Measurements from ENCODE around the gene SPATA7. TPM values are rescaled to one million over a fixed set of nuclear protein-coding genes. Genes with fewer than 3 reads are reported as not detected.

Gene SPATA7
- total RNA-seq, 1 experiment from 2014 or later, result 5.3 TPM

DNA sequence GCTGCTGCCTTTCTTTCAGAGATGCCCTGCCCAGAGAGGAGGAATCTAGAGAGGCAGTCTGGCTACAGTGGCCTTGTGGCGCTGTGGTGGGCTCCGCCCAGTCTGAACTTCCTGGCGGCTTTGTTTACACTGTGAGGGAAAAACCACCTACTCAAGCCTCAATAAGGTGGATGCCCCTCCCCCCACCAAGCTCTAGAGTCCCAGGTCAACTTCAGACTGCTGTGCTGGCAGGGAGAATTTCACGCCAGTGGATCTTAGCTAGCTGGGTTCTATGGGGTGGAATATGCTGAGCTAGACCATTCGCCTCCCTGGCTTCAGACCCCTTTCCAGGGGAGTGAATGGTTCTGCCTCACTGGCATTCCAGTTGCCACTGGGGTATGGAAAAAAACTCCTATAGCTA is 25.6 kb downstream of the SPATA7 start:
- H4K20me1 ChIP-seq (ENCODE audit: control insufficient read depth, insufficient read depth, insufficient read length), result no peaks in the 10 kb centered on the region
- H3K14ac ChIP-seq (ENCODE audit: insufficient read depth, low read length), result no peak overlapping the region
- H2BK5ac ChIP-seq (ENCODE audit: insufficient read length, low read length), result no peak overlapping the region
- no peak overlapping the region for H3K4me3 Mint-ChIP-seq
- H3K23me2 ChIP-seq (ENCODE audit: insufficient read length, low read depth, low read length, poor library complexity, severe bottlenecking), result no peaks in the 10 kb centered on the region
- H3K4me1 ChIP-seq (ENCODE audit: insufficient read depth, low read length), result no peaks in the 10 kb centered on the region
- no peak overlapping the region for H3K27ac ChIP-seq (ENCODE audit: insufficient read length, low read depth, low read length)
- no peak overlapping the region for H3K4me2 ChIP-seq (ENCODE audit: insufficient read depth, insufficient read length, low read length)
- TF ChIP-seq, protein P1, sequence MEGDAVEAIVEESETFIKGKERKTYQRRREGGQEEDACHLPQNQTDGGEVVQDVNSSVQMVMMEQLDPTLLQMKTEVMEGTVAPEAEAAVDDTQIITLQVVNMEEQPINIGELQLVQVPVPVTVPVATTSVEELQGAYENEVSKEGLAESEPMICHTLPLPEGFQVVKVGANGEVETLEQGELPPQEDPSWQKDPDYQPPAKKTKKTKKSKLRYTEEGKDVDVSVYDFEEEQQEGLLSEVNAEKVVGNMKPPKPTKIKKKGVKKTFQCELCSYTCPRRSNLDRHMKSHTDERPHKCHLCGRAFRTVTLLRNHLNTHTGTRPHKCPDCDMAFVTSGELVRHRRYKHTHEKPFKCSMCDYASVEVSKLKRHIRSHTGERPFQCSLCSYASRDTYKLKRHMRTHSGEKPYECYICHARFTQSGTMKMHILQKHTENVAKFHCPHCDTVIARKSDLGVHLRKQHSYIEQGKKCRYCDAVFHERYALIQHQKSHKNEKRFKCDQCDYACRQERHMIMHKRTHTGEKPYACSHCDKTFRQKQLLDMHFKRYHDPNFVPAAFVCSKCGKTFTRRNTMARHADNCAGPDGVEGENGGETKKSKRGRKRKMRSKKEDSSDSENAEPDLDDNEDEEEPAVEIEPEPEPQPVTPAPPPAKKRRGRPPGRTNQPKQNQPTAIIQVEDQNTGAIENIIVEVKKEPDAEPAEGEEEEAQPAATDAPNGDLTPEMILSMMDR (conservative IDR thresholded peaks at IDR 0.05), result no peak
- H3K9me3 ChIP-seq (ENCODE audit: control insufficient read depth, low read depth, low read length), result no peaks in the 10 kb centered on the region
- no peaks in the 10 kb centered on the region for H3K79me2 ChIP-seq (ENCODE audit: insufficient read depth, low read length)
- H2BK20ac ChIP-seq (ENCODE audit: low read depth, low read length, poor library complexity, severe bottlenecking), result no peak overlapping the region
- no peak overlapping the region for H3T11ph ChIP-seq (ENCODE audit: low read length)
- H3K36me3 Mint-ChIP-seq (ENCODE audit: insufficient read depth in 1 of 3, low read depth in 3 of 3), result peaks cover 9 to 57% (median 27%) of the 10 kb centered on the region in 3 experiments
- H3K27me3 ChIP-seq (ENCODE audit: insufficient read depth, low read length), result no peaks in the 10 kb centered on the region
- no peak overlapping the region for H2AK5ac ChIP-seq (ENCODE audit: insufficient read length, low read length)
- no peak overlapping the region for H3K4ac ChIP-seq (ENCODE audit: low read depth, low read length)
- no CpG with 5 or more reads among the region's 5 CpGs for WGBS (ENCODE audit: extremely low coverage, insufficient read length, low lambda C conversion rate)
- H4K91ac ChIP-seq (ENCODE audit: insufficient read length, low read depth, low read length), result no peak overlapping the region
- H2BK15ac ChIP-seq (ENCODE audit: low read depth, low read length), result no peak overlapping the region
- H2AFZ ChIP-seq (ENCODE audit: low read length), result no peak overlapping the region
- H2BK120ac ChIP-seq (ENCODE audit: low read depth, low read length, poor library complexity, severe bottlenecking), result no peak overlapping the region
- H3K18ac ChIP-seq (ENCODE audit: insufficient read length, low read depth, low read length), result no peak overlapping the region
- no peak overlapping the region for H4K5ac ChIP-seq (ENCODE audit: insufficient read length, low read depth, low read length)
- H3K4me1 Mint-ChIP-seq, result peaks cover 0 to 2% of the 10 kb centered on the region in 2 experiments; a peak in 1 of 4 replicates
- no peak overlapping the region for H3K56ac ChIP-seq (ENCODE audit: insufficient read length, low read depth, low read length)
- H2BK12ac ChIP-seq (ENCODE audit: insufficient read length, low read depth, low read length), result no peak overlapping the region
- H3K27me3 Mint-ChIP-seq (ENCODE audit: low read depth), result no peaks in the 10 kb centered on the region
- peak overlapping the region in 1 of 3 experiments; percentile 32; a peak in 1 of 7 replicates for H3K27ac Mint-ChIP-seq
- no peaks in the 10 kb centered on the region for H3K79me1 ChIP-seq (ENCODE audit: insufficient read depth, low read depth, low read length, poor library complexity, severe bottlenecking)
- H3K9ac ChIP-seq (ENCODE audit: extremely low read depth, insufficient read length, low read length), result no peak overlapping the region
- no peak overlapping the region for H4K8ac ChIP-seq (replicated peaks; ENCODE audit: insufficient read length, low read depth, low read length)
- H3K23ac ChIP-seq (ENCODE audit: insufficient read length, low read depth, low read length), result no peak overlapping the region
- peaks cover 14 to 21% of the 10 kb centered on the region in 2 experiments for H3K9me3 Mint-ChIP-seq
- peak; percentile 50 for DNase-seq

Data from H9 (cell line).